K562 (cell line): Measurements from ENCODE around the gene ATP4B. TPM values are rescaled to one million over a fixed set of nuclear protein-coding genes. Genes with fewer than 3 reads are reported as not detected.

Source experiments
- ATAC-seq: fragments of 200-7000 bp; cut with Tn5 transposase; 3 replicates; pipeline ENCODE4 v1.9.1; 2020; ENCODE audit warnings: moderate library complexity
- BruUV-seq: library from RNA; stranded (reverse); fragments of 400-500 nt; replicated peaks from 2 replicates; lab custom pipeline; 2021; lab: Mats Ljungman, UMichigan
- CTCF ChIA-PET: fragments of 300-600 bp; formaldehyde crosslinking; extraction: SDS; loops from one replicate; lab custom pipeline; 2021; ENCODE audit warnings: low intra/inter-chr PET ratio; lab: Yijun Ruan, JAX
- POLR2A ChIA-PET: fragments of 300-600, 350-650 bp; sonication (Branson Sonifier 250); formaldehyde crosslinking; extraction: SDS; loops from one replicate; lab custom pipeline; 2021; ENCODE audit warnings: antibody characterized with exemption, inconsistent platforms; lab: Yijun Ruan, JAX
- DNase-seq, 4 experiments: peaks; one replicate each; pipeline versions ENCODE4 v3.0.0 to v3.0.0-alpha.2; 2011 to 2018; ENCODE audit warnings: low spot score in 3 of 4, mixed read lengths in 3 of 4; ENCODE audit errors: extremely low read depth in 1 of 4
- FAIRE-seq: peaks from 2 replicates; lab custom pipeline; 2011; peaks lifted over from hg19 to GRCh38; lab: Jason Lieb, UNC
- H2AFZ ChIP-seq: 2 replicates; pipeline ENCODE4 v1.6.0; 2011; ENCODE audit warnings: low read depth, low read length, control low read depth, inconsistent platforms
- H3K27ac ChIP-seq: fragments of 200-600 bp; 3 replicates; pipeline ENCODE4 v1.8.0; 2011; ENCODE audit warnings: low read depth, mild to moderate bottlenecking, control low read depth, inconsistent platforms, low read length, moderate library complexity, mixed read lengths; ENCODE audit errors: extremely low read depth
- H3K27me3 ChIP-seq, 2 experiments: fragments of 300-600 bp in 1 of 2; 2 replicates in 1 of 2; 3 replicates in 1 of 2; pipeline versions ENCODE4 v1.6.0 to v1.8.0; 2011; ENCODE audit warnings: inconsistent platforms in 2 of 2, low read length in 2 of 2, mild to moderate bottlenecking in 1 of 2, mixed read lengths in 1 of 2, moderate library complexity in 1 of 2; ENCODE audit not compliant: control insufficient read depth in 2 of 2, insufficient read depth in 2 of 2
- H3K36me3 ChIP-seq: fragments of 300-600 bp; 3 replicates; pipeline ENCODE4 v1.8.0; 2011; ENCODE audit warnings: mild to moderate bottlenecking, low read length, inconsistent platforms; ENCODE audit not compliant: control insufficient read depth, insufficient read depth
- H3K4me1 ChIP-seq, 2 experiments: fragments of 200-600 bp in 1 of 2; replicated peaks in 1 of 2; 2 replicates in 1 of 2; 3 replicates in 1 of 2; pipeline versions ENCODE4 v1.5.1 to v1.8.0; 2011; ENCODE audit warnings: inconsistent platforms in 2 of 2, low read length in 2 of 2, mild to moderate bottlenecking in 1 of 2, mixed read lengths in 1 of 2, moderate library complexity in 1 of 2; ENCODE audit not compliant: control insufficient read depth in 2 of 2, insufficient read depth in 2 of 2
- H3K4me2 ChIP-seq: 2 replicates; pipeline ENCODE4 v1.6.1; 2011; ENCODE audit warnings: low read length, control low read depth, inconsistent platforms, mixed read lengths; ENCODE audit not compliant: insufficient read depth
- H3K4me3 ChIP-seq: fragments of 200-600 bp; sonication (generic), shearing (Covaris generic); 2 replicates; pipeline ENCODE4 v1.5.1; 2016; ENCODE audit warnings: control low read depth, inconsistent platforms
- H3K79me2 ChIP-seq: fragments of 200-600 bp; 3 replicates; pipeline ENCODE4 v1.8.0; 2011; ENCODE audit warnings: low read length, inconsistent platforms; ENCODE audit not compliant: control insufficient read depth, insufficient read depth
- H3K9ac ChIP-seq, 2 experiments: 2 replicates each; pipeline versions ENCODE4 v1.6.0 to v1.6.1; 2011; ENCODE audit warnings: low read depth in 2 of 2, low read length in 2 of 2, control low read depth in 1 of 2, inconsistent platforms in 1 of 2, mild to moderate bottlenecking in 1 of 2, mixed read lengths in 1 of 2; ENCODE audit not compliant: insufficient read depth in 1 of 2
- H3K9me1 ChIP-seq: one replicate; pipeline ENCODE4 v1.6.0; 2011; ENCODE audit warnings: inconsistent platforms, mild to moderate bottlenecking, low read length, moderate library complexity; ENCODE audit not compliant: control insufficient read depth, insufficient read depth
- H3K9me3 ChIP-seq: replicated peaks from 2 replicates; pipeline ENCODE4 v1.5.1; 2011; ENCODE audit warnings: low read depth, low read length, inconsistent platforms; ENCODE audit not compliant: control insufficient read depth, insufficient read depth
- H4K20me1 ChIP-seq: replicated peaks from 2 replicates; pipeline ENCODE4 v1.6.1; 2011; ENCODE audit warnings: low read length, inconsistent platforms, mixed read lengths; ENCODE audit not compliant: control insufficient read depth, insufficient read depth
- ELF2 ChIP-seq: fragments of 250-450 bp; sonication (Bioruptor Pico); IDR thresholded peaks from 2 replicates; pipeline ENCODE4 v1.5.0; 2021; ENCODE audit warnings: mild to moderate bottlenecking
- PHF20 ChIP-seq: fragments of 450-650 bp; IDR thresholded peaks from 2 replicates; pipeline ENCODE4 v1.6.1; 2018; ENCODE audit not compliant: partially characterized antibody
- WGBS: fragments of 100-300 bp; shearing (Covaris generic); methylation state at CpG from one replicate; pipeline ENCODE4 v1.1.6; 2016; ENCODE audit warnings: low coverage, mixed read lengths; ENCODE audit not compliant: insufficient coverage; ENCODE audit errors: missing lambda C conversion rate; 5-methylcytosine and 5-hydroxymethylcytosine counted together
- in situ Hi-C: fragments of 300-500 bp; cut with MboI; formaldehyde crosslinking; loops from 4 replicates; pipeline ENCODE4 v1.15.0; 2018; ENCODE audit warnings: inconsistent platforms, mixed read lengths
- intact Hi-C: fragments of 100-400 bp; cut with micrococcal nuclease; formaldehyde crosslinking; loops from 2 replicates; pipeline ENCODE4 v1.14.2; 2022
- polyA plus RNA-seq, 8 experiments: library from polyadenylated mRNA; depleted of rRNA in 4 of 8; stranded (reverse) in 5 of 8; unstranded in 3 of 8; fragments of >200 nt; fragmentation: Nextera tagmentation in 2 of 8; fragmentation: Illumina TruSeq in 1 of 8; extraction: Ambion mirVana in 2 of 8; extraction: Trizol in 1 of 8; gene quantifications; 2 replicates each; pipeline versions ENCODE4 v1.2.1 to v1.2.3, GENCODE V29; 2011 to 2014; ENCODE audit warnings: inconsistent platforms in 1 of 8, missing spikeins in 1 of 8
- total RNA-seq, 7 experiments: library from RNA; depleted of rRNA in 6 of 7; stranded (reverse); fragments of >200 nt in 6 of 7; fragmentation: Illumina TruSeq in 2 of 7; extraction: Trizol in 2 of 7; gene quantifications; 2 replicates each; pipeline versions ENCODE4 v1.2.1 to v1.2.3, GENCODE V29; 2011 to 2021; ENCODE audit warnings: low replicate concordance in 1 of 7
- TF ChIP-seq, protein P1 (sequence below), 2 experiments: fragments of 450-650 bp; IDR thresholded peaks; 2 replicates each; pipeline ENCODE4 v1.6.1; 2016; ENCODE audit warnings: mild to moderate bottlenecking in 2 of 2, borderline replicate concordance in 1 of 2, low read depth in 1 of 2, moderate library complexity in 1 of 2

ATP4B gene
- total and polyA plus RNA-seq, 9 of the 15 experiments (the other 6 are each of a cell fraction or from before 2014, with no cell fraction given) = not detected

DNA sequence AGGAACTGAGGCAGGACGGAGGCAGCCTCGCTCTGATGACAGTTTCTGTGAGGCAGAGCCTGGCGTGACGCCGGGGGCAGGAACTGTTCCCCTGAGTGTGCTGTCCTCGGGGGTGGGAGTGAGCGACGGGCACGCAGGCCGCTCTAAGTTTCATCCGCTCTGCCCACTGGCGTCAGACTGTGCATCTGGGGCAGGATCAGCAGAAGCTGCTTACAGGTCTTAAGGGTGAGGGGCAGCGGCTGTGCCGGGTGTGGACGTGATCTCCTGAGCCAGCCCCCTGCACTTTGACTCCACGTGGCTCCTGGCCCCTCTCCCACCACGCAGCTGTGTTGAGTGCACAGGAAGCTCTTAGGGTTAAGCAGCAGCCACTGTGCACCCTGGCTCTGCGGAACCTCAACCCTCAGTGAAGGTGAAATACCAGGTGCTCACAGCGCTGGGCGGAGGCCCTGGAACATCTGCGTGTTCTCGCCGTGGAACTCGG, 10.5 kb upstream of the ATP4B start:
- ChIA-PET POLR2A (no interaction called here), CTCF (no interaction called here)
- Histone ChIP-seq H3K9ac (no peak overlapping the region; a peak in 1 of 4 replicates), H4K20me1 (no peaks in the 10 kb centered on the region), H3K9me1 (no peaks in the 10 kb centered on the region), H3K9me3 (no peaks in the 10 kb centered on the region), H3K4me1 (peaks cover 0 to 18% of the 10 kb centered on the region in 2 experiments; a peak in 2 of 5 replicates), H3K4me2 (no peak overlapping the region), H3K79me2 (no peaks in the 10 kb centered on the region), H3K4me3 (no peak overlapping the region), H3K36me3 (no peaks in the 10 kb centered on the region), H3K27ac (no peak overlapping the region), H2AFZ (no peak overlapping the region), H3K27me3 (peaks cover 24 to 59% of the 10 kb centered on the region in 2 experiments; a peak in 3 of 5 replicates)
- in situ Hi-C loops = loop anchor here (10.0 kb wide), 1 partner anchor 56 kb away; no protein-coding TSS in a partner anchor
- BruUV-seq = no TSS peak
- intact Hi-C loops = no loop called here
- 5% methylated on average over 14 of the region's 24 CpGs for WGBS
- TF ChIP-seq PHF20 (no peak), ELF2 (CRISPR knock-in tag) (no peak)
- TF ChIP-seq, protein P1, sequence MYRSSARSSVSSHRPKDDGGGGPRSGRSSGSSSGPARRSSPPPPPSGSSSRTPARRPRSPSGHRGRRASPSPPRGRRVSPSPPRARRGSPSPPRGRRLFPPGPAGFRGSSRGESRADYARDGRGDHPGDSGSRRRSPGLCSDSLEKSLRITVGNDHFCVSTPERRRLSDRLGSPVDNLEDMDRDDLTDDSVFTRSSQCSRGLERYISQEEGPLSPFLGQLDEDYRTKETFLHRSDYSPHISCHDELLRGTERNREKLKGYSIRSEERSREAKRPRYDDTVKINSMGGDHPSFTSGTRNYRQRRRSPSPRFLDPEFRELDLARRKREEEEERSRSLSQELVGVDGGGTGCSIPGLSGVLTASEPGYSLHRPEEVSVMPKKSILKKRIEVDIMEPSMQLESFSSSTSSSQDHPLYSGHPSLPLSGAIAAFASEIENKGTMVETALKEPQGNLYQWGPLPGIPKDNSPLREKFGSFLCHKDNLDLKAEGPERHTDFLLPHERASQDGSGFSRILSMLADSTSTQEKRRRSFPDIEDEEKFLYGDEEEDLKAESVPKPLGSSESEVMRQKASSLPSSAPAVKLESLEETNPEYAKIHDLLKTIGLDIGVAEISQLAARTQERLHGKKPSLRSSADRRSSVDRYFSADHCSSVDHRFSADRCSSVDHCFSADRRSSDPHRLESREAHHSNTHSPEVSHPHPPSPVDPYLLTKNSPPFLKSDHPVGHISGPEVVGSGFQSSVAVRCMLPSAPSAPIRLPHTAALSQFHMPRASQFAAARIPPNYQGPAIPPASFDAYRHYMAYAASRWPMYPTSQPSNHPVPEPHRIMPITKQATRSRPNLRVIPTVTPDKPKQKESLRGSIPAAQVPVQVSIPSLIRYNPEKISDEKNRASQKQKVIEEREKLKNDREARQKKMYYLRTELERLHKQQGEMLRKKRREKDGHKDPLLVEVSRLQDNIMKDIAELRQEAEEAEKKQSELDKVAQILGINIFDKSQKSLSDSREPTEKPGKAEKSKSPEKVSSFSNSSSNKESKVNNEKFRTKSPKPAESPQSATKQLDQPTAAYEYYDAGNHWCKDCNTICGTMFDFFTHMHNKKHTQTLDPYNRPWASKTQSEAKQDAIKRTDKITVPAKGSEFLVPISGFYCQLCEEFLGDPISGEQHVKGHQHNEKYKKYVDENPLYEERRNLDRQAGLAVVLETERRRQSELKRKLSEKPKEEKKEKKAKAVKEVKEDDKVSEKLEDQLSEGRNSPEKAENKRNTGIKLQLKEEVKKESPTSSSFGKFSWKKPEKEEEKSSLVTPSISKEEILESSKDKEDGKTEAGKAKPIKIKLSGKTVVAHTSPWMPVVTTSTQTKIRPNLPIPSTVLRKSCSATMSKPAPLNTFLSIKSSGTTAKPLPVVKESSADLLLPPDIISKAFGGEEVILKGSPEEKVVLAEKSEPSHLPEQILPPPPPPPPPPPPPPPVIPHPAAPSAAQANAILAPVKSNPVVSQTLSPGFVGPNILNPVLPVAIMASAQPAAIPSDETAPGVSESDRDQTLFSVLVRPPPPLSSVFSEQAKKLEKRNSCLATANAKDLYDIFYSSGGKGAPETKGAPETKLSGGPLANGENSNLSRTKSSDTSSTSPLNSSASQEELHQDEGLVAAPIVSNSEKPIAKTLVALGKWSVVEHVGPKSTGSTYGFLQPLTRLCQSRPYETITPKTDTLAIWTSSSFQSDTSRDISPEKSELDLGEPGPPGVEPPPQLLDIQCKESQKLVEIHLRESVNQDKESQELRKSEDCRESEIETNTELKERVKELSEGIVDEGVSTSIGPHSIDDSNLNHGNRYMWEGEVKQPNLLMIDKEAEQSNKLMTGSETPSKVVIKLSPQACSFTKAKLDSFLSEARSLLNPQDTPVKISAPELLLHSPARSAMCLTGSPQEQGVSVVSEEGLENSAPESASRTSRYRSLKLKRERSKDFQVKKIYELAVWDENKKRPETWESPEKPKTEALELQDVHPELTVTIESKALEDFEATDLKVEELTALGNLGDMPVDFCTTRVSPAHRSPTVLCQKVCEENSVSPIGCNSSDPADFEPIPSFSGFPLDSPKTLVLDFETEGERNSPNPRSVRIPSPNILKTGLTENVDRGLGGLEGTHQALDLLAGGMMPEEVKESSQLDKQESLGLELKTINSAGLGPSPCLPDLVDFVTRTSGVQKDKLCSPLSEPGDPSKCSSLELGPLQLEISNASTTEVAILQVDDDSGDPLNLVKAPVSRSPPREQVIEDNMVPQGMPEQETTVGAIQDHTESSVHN (IDR thresholded peaks at IDR 0.05; ENCODE audit: borderline replicate concordance in 1 of 2, low read depth in 1 of 2) = no peak
- no peak for ATAC-seq
- FAIRE-seq = no peak
- DNase-seq = no peak
